Subcutaneous preadipocyte (primary cell): ENCODE results near the gene HELZ2. TPM values are rescaled to one million over a fixed set of nuclear protein-coding genes. Genes with fewer than 3 reads are reported as not detected.

Experiments
- total RNA-seq: library from RNA; depleted of rRNA; stranded (reverse); fragments of >200 nt; gene quantifications from 2 replicates; pipeline ENCODE4 v1.2.3, GENCODE V29; 2012

Gene HELZ2
- 21.3 and 35.6 TPM in 2 replicates for total RNA-seq

DNA sequence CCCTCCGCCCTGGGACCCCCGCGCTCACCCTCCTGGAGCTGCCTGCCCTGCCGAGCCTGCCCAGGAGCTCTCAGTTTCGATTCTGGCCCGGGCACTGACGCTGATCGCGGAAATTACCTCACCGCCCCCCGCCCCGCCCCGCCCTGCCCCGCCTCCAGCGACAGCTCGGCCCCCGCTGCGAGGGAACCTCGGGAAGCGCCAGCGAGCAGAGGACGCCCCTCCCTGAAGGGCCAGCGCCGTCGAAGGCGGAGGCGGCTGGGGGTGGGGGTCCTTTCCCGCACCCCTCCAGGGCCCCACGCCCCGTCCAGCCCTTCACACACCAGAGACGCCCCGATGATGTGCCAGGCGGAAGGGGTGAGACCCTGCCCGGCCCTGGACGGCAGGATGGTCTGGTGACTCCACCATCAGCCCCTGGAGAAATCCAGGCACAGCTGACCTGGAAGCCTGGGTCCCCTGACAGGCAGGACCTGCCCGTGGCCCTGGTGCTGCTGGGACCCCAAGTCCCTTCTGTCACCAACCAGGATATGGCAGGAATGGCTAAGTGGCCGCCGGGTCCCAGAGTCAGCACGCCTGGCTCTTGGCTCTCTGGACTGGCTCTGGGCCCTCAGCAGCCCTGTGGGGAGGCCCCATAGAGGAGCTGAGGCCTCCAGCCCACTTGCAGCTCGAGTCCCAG, at the start of gene HELZ2:
HELZ2 (minus strand) TSS at position 84 of the 673 bp plus-strand sequence. CDS start 1,854 bp downstream, outside the sequence.

DNA sequence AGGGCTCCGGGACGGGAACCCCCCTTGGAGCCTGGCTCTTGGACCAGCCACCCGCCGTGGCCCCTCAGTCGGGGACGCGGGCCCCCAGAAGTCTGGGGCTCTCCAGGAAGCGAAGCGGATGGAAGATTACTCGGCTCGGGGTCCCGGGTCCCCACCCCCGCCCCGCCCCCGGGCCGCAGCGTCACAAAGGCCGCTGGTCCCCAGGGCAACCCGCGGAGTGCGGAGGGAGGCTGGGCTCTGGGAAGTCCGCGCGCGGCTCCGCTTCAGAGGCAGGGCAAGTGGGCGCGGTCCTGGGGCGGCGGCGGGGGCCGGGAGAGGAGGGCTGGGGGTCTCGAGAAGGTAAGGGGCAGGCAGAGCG, 20.1 kb downstream of the HELZ2 start, which contains the start of gene FNDC11:
FNDC11 (plus strand) TSS at position 227 of the 358 bp plus-strand sequence. CDS start 1,505 bp downstream, outside the sequence.

GRCh38 chr20:63547725-63548480, 26.1 kb downstream of the HELZ2 start, which contains the start of gene SRMS:
SRMS (minus strand) TSS chr20:63547749; CDS start chr20:63547463, 286 bp downstream.

DNA sequence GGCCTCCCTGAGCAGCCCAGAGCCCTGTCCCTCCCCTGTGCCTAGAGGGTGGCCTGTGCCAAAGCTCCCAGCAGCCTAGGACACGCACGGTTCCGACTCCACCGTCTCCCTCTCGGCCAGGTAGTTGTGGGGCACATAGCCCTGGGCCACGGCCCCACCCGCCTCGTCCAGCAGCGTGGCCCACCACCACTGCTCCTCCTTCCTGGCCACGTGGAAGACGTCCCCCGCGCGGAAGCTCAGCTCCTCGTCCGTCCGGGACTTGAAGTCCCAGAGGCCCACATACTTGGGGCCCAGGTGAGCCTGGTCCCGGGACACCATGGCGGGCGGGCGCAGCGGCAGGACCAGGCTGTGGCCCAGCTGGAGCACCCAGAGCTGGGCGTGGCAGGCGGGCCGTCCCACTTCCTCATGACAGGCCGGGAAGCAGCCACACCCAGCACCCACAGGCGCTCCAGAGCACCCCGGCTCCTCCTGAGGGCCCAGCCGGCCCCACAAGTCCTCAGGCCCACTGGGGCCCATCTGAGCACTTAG, 37.0 kb downstream of the HELZ2 start, which contains the start of gene PTK6:
PTK6 (minus strand) TSS at position 380 of the 528 bp plus-strand sequence; CDS start at position 318, 62 bp downstream.

Other genes starting within 250 kb of the HELZ2 start
- not detected in 2 replicates for gene CHRNA4, start 212.9 kb downstream of the HELZ2 start, total RNA-seq
- not detected in 2 replicates for gene KCNQ2, start 101.6 kb downstream of the HELZ2 start, total RNA-seq
- gene EEF1A2, start 75.2 kb downstream of the HELZ2 start, total RNA-seq: not detected in 2 replicates
- gene PPDPF, start 53.5 kb downstream of the HELZ2 start, total RNA-seq: 58.6 and 66.9 TPM in 2 replicates
- gene PTK6, start 36.9 kb downstream of the HELZ2 start, total RNA-seq: under 0.01 TPM in 1 of 2 replicates, not detected in the other
- gene SRMS, start 26.5 kb downstream of the HELZ2 start, total RNA-seq: not detected in 2 replicates
- gene FNDC11, start 20.1 kb downstream of the HELZ2 start, total RNA-seq: 0.20 and 0.37 TPM in 2 replicates
- 6.6 and 12.1 TPM in 2 replicates for gene GMEB2, start 52.9 kb upstream of the HELZ2 start, total RNA-seq
- 8.8 and 15.1 TPM in 2 replicates for gene STMN3, start 79.2 kb upstream of the HELZ2 start, total RNA-seq
- 11.8 and 18.2 TPM in 2 replicates for gene RTEL1, start 84.1 kb upstream of the HELZ2 start, total RNA-seq
- gene TNFRSF6B, start 122.4 kb upstream of the HELZ2 start, total RNA-seq: 8.2 and 10.7 TPM in 2 replicates
- 23.5 and 29.7 TPM in 2 replicates for gene ARFRP1, start 133.7 kb upstream of the HELZ2 start, total RNA-seq
- 15.1 and 19.4 TPM in 2 replicates for gene ZGPAT, start 133.8 kb upstream of the HELZ2 start, total RNA-seq
- 2.2 and 2.9 TPM in 2 replicates for gene LIME1, start 162.4 kb upstream of the HELZ2 start, total RNA-seq
- 22.0 and 34.0 TPM in 2 replicates for gene SLC2A4RG, start 165.5 kb upstream of the HELZ2 start, total RNA-seq